HG02970 (cell line): ENCODE measurements around the gene ASGR2.
"Not testable (repeated sequence)": the region's sequence is repeated elsewhere in the genome, so short reads cannot be mapped to it uniquely, and the experiment has no call there.

Experiments used
- ATAC-seq: cut with Tn5 transposase; IDR thresholded peaks from one replicate; pipeline ENCODE4 v1.9.1; 2021; ENCODE audit warnings: mild to moderate bottlenecking, moderate library complexity, moderate number of reproducible peaks; ENCODE audit not compliant: unreplicated experiment, low FRiP score

The ASGR2 gene

GRCh38 chr17:7101531-7101930 lies 13.1 kb downstream of the ASGR2 start:
- ATAC-seq: no peak

GRCh38 chr17:7100641-7101379 lies 13.8 kb downstream of the ASGR2 start:
- ATAC-seq: not testable (repeated sequence)

- no peak for ATAC-seq
Observed at GRCh38 chr17:7098802-7099459, 15.7 kb downstream of the ASGR2 start.

- ATAC-seq: no peak
Observed at GRCh38 chr17:7097940-7098339, 16.7 kb downstream of the ASGR2 start.

- ATAC-seq: no peak
Observed at GRCh38 chr17:7095625-7096024, 19.0 kb downstream of the ASGR2 start.

DNA sequence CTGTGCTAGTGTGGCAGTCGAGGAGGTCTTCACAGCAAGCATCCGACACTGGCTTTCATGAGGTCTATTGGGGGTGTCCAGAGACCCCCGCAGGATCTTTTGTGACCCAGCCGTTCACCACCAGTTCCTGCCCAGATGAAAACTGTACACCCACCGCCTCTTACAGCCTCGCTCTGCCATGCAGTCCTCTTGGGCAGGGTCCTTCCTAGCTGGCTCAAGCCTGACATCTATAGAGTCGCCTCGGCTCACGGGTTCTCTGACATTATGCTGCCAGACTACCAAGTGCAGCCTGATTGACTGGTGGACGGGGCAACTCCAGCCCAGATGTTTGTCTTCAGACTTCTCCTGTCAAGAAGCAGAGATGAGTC lies 20.0 kb downstream of the ASGR2 start:
- ATAC-seq: no peak

- not testable (repeated sequence) for ATAC-seq
Observed at GRCh38 chr17:7091311-7092005, 23.2 kb downstream of the ASGR2 start.

DNA sequence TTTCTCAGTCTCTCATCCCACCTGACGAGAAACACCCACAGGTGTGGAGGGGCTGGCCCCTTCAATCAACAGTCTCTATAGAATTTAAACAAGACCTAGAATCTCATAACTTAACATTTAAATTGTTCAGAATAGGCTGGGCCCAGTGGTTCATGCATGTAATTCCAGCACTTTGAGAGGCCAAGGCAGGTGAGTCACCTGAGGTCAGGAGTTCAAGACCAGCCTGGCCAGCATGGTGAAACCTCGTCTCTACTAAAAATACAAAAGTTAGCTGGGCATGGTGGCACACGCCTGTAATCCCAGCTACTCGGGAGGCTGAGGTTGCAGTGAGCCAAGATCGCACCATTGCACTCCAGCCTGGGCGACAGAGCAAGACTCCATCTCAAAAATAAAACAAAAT lies 25.1 kb downstream of the ASGR2 start:
- ATAC-seq: not testable (repeated sequence)

DNA sequence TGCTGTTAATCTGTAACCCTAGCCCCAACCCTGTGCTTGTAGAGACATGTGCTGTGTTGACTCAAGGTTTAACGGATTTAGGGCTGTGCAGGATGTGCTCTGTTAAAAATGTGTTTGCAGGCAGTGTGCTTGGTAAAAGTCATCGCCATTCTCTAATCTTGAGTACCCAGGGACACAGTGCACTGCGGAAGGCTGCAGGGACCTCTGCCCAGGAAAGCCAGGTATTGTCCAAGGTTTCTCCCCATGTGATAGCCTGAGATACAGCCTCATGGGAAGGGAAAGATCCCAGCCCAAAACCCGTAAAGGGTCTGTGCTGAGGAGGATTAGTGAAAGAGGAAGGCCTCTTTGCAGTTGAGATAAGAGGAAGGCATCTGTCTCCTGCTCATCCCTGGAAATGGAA lies 26.2 kb downstream of the ASGR2 start:
- not testable (repeated sequence) for ATAC-seq

DNA sequence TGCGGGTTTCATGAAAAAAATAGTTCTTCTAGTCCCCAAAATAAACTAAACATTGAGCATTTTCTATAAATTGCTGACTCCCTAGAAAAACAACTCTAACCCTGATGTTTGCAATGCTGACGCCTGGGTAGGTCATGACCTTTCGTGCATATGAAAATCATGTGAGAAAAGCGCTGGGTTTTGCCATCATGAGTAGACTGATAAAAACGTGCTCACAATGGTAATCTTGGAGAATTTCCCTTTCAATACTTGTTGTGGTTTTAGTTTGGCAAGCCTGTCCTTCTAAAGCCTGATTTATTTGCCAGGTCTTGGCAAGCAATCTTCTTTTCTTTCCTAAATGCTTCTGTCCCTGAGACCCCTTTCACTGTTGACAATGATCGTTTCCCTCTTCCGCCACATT lies 30.5 kb downstream of the ASGR2 start:
- no peak for ATAC-seq

- no peak for ATAC-seq
Observed at GRCh38 chr17:7083592-7083991, 31.0 kb downstream of the ASGR2 start.

DNA sequence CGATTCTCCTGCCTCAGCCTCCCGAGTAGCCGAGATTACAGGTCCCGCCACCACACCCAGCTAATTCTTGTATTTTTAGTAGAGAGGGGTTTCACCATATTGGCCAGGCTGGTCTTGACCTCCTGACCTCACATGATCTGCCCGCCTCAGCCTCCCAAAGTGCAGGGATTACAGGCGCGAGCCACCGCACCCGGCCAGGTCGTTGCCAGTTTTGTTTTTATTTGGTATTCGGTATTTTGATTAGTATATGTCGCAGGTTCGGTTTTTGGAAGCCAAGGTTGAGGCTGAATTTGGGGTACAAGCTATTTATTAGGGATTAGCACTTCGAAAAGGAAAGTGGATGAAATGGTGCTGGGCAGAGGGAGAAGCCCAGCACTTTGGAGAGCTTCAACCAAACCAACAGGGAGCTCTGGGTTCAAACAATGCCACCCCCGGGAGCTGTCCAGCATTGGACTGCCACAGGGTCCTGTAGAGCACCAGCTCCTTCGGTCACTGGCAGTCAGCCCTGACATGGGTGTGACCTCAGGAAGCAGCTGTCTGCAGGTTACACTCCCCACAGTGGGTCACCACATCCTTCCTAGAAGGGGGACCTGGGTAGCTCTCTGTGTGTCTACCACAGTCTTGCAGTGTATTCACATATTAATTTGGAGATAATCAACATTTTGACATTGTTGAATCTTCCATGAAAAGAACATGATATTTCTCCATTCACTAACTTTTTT lies 33.1 kb downstream of the ASGR2 start:
- ATAC-seq: no peak

DNA sequence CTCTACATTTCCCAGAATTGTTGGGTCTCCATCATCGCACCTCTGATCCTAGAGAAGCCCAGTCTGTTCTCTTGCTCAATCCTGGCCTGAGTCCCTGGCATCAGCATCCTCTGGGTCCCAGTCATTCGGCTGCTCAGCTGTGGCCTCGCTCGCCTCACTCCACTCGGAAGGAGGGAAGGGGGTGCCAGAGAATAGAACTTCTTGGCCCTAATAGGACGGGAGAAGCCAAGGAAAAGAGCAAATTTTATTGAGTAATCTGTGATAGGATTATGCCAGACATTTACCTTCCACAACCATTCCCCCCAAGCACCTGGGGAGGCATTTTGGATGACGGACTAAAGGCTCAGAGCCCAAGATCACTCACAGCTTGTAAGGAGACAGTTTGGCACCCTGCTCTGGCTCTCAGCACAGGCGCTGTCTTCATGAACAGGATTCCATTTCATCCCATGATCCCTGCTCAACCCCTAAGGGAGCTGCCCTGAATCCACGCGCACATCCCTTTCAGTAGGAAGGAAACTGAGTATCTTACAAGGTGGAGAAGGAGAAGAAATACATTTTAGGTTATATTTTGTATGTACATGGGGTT lies 34.1 kb downstream of the ASGR2 start:
- no peak for ATAC-seq

- no peak for ATAC-seq
Observed at GRCh38 chr17:7079581-7080455, 34.8 kb downstream of the ASGR2 start, which contains the start of gene CLEC10A. CLEC10A (minus strand) TSS chr17:7080251; CDS start chr17:7078812, 1,439 bp downstream.

DNA sequence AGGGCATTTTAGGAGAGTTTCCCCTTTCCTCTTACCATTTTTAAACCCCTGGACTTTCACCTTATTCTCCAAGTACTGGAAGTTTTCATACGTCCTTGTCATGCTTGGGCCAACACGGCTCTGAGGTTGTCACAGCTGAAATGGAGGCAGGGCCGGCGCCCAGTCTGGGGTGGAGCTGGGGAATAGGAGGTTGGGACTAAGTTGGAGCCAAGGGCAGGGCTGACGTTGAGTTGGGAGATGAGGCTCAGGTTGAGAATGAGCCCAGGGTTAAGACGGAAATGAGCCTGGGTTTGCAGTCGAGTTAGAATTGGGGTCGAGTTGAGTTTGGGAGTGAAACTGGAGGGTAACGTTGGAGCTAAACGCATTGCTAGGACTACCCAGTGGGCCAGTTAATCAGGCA lies 35.9 kb downstream of the ASGR2 start:
- ATAC-seq: no peak

GRCh38 chr17:7077911-7078546 lies 36.6 kb downstream of the ASGR2 start:
- no peak for ATAC-seq

DNA sequence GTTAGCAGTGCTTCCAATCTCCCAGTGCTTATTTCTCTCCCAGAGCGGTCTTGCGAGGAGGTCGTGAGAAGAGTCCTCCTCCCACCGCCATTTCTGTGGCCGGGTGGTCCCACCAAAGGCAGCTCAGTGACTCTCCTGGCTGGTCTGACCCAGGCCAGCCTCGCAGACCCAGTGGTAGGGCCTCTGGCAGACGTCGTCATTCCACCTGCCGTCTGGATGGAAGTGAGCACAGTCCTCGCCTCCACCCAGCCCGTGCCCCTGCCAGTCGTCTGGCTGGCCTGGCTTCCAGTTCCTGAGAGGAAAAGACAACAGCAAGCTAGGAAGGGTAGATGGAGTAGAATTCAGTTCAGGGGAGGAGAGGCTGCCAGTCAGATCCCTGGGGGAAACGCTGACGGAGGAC lies 39.7 kb downstream of the ASGR2 start:
- ATAC-seq: no peak

GRCh38 chr17:7072406-7072805 lies 42.2 kb downstream of the ASGR2 start:
- ATAC-seq: no peak

DNA sequence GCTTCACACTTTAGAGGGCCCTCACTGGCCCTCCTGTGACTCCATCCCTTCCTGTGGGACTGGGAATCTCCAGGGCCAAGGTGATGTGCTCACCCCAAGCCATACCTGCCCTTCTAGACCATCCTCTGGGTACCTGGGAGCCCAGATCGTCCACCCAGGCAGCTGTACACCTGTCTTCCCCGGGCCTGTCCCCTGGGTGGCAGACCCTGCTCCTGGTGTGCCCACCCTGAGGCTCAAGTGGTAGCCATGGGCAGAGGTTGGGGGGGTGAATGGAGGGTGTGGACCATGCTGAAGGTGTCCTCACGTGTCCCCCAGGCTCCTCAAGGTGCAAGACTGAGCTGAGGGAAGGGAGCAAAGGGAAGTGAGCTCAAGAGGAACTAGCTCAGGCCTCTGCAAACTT lies 43.9 kb downstream of the ASGR2 start:
- no peak for ATAC-seq
